C4-2B (cell line): ENCODE measurements around the gene TUBGCP3.
A peak's percentile ranks its signal among the peaks of the same experiment; 100 is the strongest.
"Not testable (repeated sequence)": the region's sequence is repeated elsewhere in the genome, so short reads cannot be mapped to it uniquely, and the experiment has no call there.

Experiments
- H3K27ac ChIP-seq: fragments of 450-650 bp; 2 replicates; pipeline ENCODE4 v1.5.1; 2017
- ZFX ChIP-seq: fragments of 450-650 bp; IDR thresholded peaks from 2 replicates; pipeline ENCODE4 v1.6.1; 2017
- TF ChIP-seq, protein P1 (sequence below): fragments of 450-650 bp; conservative IDR thresholded peaks from 2 replicates; pipeline ENCODE4 v1.5.1; 2017; ENCODE audit warnings: mild to moderate bottlenecking

TUBGCP3 gene, protein sequence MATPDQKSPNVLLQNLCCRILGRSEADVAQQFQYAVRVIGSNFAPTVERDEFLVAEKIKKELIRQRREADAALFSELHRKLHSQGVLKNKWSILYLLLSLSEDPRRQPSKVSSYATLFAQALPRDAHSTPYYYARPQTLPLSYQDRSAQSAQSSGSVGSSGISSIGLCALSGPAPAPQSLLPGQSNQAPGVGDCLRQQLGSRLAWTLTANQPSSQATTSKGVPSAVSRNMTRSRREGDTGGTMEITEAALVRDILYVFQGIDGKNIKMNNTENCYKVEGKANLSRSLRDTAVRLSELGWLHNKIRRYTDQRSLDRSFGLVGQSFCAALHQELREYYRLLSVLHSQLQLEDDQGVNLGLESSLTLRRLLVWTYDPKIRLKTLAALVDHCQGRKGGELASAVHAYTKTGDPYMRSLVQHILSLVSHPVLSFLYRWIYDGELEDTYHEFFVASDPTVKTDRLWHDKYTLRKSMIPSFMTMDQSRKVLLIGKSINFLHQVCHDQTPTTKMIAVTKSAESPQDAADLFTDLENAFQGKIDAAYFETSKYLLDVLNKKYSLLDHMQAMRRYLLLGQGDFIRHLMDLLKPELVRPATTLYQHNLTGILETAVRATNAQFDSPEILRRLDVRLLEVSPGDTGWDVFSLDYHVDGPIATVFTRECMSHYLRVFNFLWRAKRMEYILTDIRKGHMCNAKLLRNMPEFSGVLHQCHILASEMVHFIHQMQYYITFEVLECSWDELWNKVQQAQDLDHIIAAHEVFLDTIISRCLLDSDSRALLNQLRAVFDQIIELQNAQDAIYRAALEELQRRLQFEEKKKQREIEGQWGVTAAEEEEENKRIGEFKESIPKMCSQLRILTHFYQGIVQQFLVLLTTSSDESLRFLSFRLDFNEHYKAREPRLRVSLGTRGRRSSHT

GRCh38 chr13:112587764-112588489 lies at the start of gene TUBGCP3:
Gene TUBGCP3 (minus strand): TSS chr13:112588153. CDS start chr13:112587980, 173 bp downstream.
- TF ChIP-seq ZFX = peak; percentile 58
- TF ChIP-seq, protein P1, sequence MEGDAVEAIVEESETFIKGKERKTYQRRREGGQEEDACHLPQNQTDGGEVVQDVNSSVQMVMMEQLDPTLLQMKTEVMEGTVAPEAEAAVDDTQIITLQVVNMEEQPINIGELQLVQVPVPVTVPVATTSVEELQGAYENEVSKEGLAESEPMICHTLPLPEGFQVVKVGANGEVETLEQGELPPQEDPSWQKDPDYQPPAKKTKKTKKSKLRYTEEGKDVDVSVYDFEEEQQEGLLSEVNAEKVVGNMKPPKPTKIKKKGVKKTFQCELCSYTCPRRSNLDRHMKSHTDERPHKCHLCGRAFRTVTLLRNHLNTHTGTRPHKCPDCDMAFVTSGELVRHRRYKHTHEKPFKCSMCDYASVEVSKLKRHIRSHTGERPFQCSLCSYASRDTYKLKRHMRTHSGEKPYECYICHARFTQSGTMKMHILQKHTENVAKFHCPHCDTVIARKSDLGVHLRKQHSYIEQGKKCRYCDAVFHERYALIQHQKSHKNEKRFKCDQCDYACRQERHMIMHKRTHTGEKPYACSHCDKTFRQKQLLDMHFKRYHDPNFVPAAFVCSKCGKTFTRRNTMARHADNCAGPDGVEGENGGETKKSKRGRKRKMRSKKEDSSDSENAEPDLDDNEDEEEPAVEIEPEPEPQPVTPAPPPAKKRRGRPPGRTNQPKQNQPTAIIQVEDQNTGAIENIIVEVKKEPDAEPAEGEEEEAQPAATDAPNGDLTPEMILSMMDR = no peak
- peak within 1 kb of the TSS; percentile 99 for H3K27ac ChIP-seq

GRCh38 chr13:112637017-112637801 lies 49.3 kb upstream of the TUBGCP3 start:
- H3K27ac ChIP-seq = no peak overlapping the region
- no peak for TF ChIP-seq ZFX
- TF ChIP-seq, protein P1 = no peak

DNA sequence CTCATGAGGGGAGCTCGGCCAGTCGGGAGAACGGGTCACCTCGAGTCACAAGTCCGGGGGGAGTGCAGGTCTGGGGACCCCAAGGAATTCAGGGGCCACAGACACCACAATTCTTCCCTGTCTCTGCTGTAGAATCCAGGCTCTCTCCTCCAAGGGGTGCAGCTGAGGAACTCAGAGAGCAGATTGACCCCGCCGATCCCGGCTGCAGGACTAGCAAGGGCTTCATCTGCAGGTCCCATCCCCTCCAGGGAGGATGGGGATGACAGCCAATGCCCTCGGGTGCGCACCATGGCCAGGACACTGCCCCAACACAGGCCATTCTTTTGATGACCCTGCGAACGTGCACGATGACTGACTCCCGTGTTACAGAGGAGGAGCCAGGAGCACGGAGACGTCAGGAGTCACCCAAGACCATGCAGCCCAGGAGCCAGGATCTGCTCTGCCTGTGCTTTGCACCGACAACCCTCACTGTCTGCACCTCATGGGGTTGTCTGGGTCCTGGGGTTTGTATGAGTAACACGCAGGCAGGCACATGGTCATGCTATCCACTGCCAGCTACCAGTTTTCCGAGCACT lies 48.5 kb upstream of the TUBGCP3 start:
- no peak overlapping the region for H3K27ac ChIP-seq

GRCh38 chr13:112635323-112635722 lies 47.4 kb upstream of the TUBGCP3 start:
- TF ChIP-seq, protein P1 = no peak
- no peak for TF ChIP-seq ZFX
- no peak overlapping the region for H3K27ac ChIP-seq

More for the DNA sequence above, 48.5 kb upstream of the TUBGCP3 start:
- no peak for TF ChIP-seq ZFX
- TF ChIP-seq, protein P1 = no peak

DNA sequence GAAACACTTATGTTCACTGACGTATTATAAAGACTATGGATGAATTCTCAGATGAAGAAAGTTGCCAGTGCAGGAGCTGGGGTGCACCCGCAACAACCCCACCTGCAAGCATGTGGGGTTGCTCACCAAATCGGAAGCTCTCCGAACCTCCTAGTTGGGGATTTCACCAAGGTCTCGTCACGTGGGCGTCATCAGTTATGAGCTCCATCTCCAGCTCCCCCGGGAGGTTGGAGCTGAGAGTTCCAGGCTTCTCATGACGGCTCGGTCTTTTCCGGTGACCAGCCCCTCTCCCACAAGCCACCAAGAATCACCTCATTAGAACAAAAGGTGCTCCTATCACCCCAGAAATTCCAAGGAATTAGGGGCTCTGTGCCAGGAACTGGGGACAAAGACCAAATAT lies 46.1 kb upstream of the TUBGCP3 start:
- TF ChIP-seq ZFX = no peak
- TF ChIP-seq, protein P1 = no peak

GRCh38 chr13:112630226-112630625 lies 42.3 kb upstream of the TUBGCP3 start:
- not testable (repeated sequence) for H3K27ac ChIP-seq

More for the DNA sequence above, 46.1 kb upstream of the TUBGCP3 start:
- H3K27ac ChIP-seq = no peak overlapping the region
